HL-60 (cell line): Measurements from ENCODE around the gene TSPO2.

Experiments used
- CTCF ChIP-seq: IDR thresholded peaks from one replicate; pipeline ENCODE4 v1.5.1; 2011; ENCODE audit warnings: low read length, control low read depth, inconsistent platforms; ENCODE audit not compliant: insufficient read depth
- GABPA ChIP-seq: IDR thresholded peaks from 2 replicates; pipeline ENCODE4 v1.6.1; 2012; ENCODE audit warnings: low read depth
- POLR2AphosphoS5 ChIP-seq: IDR thresholded peaks from 2 replicates; pipeline ENCODE4 v1.6.1; 2012; ENCODE audit warnings: low read depth
- REST ChIP-seq: IDR thresholded peaks from 2 replicates; pipeline ENCODE4 v1.6.1; 2012; ENCODE audit warnings: low read depth; ENCODE audit not compliant: insufficient replicate concordance

GRCh38 chr6:41066867-41067304, 24.6 kb downstream of the TSPO2 start:
- peak; percentile 59 for TF ChIP-seq CTCF
- TF ChIP-seq POLR2AphosphoS5 = no peak
- no peak for TF ChIP-seq REST
- no peak for TF ChIP-seq GABPA
